GM18526 (cell line): ENCODE measurements around the gene CFAP69.
A peak's percentile ranks its signal among the peaks of the same experiment; 100 is the strongest.

ENCODE experiments used
- POLR2A ChIP-seq: IDR thresholded peaks from 3 replicates; pipeline ENCODE4 v1.6.1; 2011; ENCODE audit not compliant: insufficient read length; ENCODE audit errors: extremely low read depth

CFAP69 gene

GRCh38 chr7:90346336-90347125 lies 101.6 kb downstream of the CFAP69 start, which contains the start of gene GTPBP10:
Gene GTPBP10, plus strand, starts transcription at chr7:90346716. Its CDS starts 26 bp downstream, at chr7:90346742.
- TF ChIP-seq POLR2A, result peak; percentile 97

GRCh38 chr7:90347759-90348158 lies 102.8 kb downstream of the CFAP69 start:
- no peak for TF ChIP-seq POLR2A

GRCh38 chr7:90349305-90349704 lies 104.3 kb downstream of the CFAP69 start:
- no peak for TF ChIP-seq POLR2A

GRCh38 chr7:90351987-90352386 lies 107.0 kb downstream of the CFAP69 start:
- TF ChIP-seq POLR2A, result no peak
